Ishikawa (cell line): Measurements from ENCODE around the gene PLAC8.

ENCODE experiments used
- CEBPB ChIP-seq: IDR thresholded peaks from 2 replicates; pipeline ENCODE4 v1.6.1; 2012
- CREB1 ChIP-seq: IDR thresholded peaks from 2 replicates; pipeline ENCODE4 v1.6.1; 2012; ENCODE audit warnings: low read depth
- EGR1 ChIP-seq: IDR thresholded peaks from 2 replicates; pipeline ENCODE4 v1.6.1; 2012
- EP300 ChIP-seq: IDR thresholded peaks from 2 replicates; pipeline ENCODE4 v1.6.1; 2012; ENCODE audit warnings: borderline replicate concordance
- FOXM1 ChIP-seq: IDR thresholded peaks from 2 replicates; pipeline ENCODE4 v1.6.1; 2012; ENCODE audit warnings: low read depth, borderline replicate concordance
- NFIC ChIP-seq: IDR thresholded peaks from 2 replicates; pipeline ENCODE4 v1.6.1; 2012
- RAD21 ChIP-seq: IDR thresholded peaks from 2 replicates; pipeline ENCODE4 v1.6.1; 2012; ENCODE audit warnings: low read depth
- TAF1 ChIP-seq: IDR thresholded peaks from 2 replicates; pipeline ENCODE4 v1.6.1; 2012; ENCODE audit warnings: low read depth, mild to moderate bottlenecking
- TCF12 ChIP-seq: IDR thresholded peaks from 2 replicates; pipeline ENCODE4 v1.6.1; 2012; ENCODE audit warnings: low read depth
- TEAD4 ChIP-seq: IDR thresholded peaks from 2 replicates; pipeline ENCODE4 v1.6.1; 2012
- YY1 ChIP-seq: IDR thresholded peaks from 2 replicates; pipeline ENCODE4 v1.6.1; 2012; ENCODE audit warnings: low read depth
- ZBTB7A ChIP-seq: IDR thresholded peaks from 2 replicates; pipeline ENCODE4 v1.6.1; 2012; ENCODE audit warnings: low read depth
- TF ChIP-seq, protein P1 (sequence below): IDR thresholded peaks from 2 replicates; pipeline ENCODE4 v1.6.1; 2012
- TF ChIP-seq, protein P2 (sequence below): IDR thresholded peaks from 2 replicates; pipeline ENCODE4 v1.6.1; 2012; ENCODE audit warnings: low read depth, mild to moderate bottlenecking
- TF ChIP-seq, protein P3 (sequence below): IDR thresholded peaks from 2 replicates; pipeline ENCODE4 v1.6.1; 2012

Gene PLAC8

DNA sequence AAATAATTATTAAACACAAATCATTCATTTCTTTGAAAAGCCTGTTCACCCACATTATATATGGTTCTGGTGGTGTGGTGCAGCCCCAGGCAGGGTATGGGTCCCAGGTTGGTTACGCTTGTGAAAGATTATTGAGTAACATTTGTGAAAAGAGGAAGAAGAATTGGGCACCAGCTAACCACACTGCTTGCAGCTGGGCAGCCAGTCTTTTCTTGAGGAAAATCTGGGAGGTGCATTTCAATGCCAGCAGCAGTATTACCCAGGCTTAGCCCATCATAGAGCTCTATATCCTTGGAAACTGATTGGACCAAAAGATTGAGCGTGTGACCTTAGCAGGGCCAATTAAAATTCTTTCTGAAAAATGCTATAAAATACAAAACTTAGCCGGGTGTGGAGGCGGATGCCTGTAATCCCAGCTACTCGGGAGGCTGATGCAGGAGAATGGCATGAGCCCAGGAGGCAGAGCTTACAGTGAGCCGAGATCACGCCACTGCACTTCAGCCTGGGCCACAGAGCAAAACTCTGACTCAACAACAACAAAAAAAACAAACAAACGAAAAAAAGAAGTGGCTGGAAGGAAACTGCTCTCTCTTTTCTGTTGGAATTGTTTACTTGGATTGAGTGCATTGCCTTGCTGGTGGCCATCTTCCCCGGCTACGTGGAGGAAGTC, 9.7 kb upstream of the PLAC8 start:
- no peak for TF ChIP-seq RAD21
- TF ChIP-seq EP300, result no peak
- TF ChIP-seq YY1, result no peak
- no peak for TF ChIP-seq CREB1
- TF ChIP-seq, protein P1, sequence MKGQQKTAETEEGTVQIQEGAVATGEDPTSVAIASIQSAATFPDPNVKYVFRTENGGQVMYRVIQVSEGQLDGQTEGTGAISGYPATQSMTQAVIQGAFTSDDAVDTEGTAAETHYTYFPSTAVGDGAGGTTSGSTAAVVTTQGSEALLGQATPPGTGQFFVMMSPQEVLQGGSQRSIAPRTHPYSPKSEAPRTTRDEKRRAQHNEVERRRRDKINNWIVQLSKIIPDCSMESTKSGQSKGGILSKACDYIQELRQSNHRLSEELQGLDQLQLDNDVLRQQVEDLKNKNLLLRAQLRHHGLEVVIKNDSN, result no peak
- TF ChIP-seq NFIC, result no peak
- no peak for TF ChIP-seq TAF1
- TF ChIP-seq CEBPB, result no peak
- TF ChIP-seq, protein P2, sequence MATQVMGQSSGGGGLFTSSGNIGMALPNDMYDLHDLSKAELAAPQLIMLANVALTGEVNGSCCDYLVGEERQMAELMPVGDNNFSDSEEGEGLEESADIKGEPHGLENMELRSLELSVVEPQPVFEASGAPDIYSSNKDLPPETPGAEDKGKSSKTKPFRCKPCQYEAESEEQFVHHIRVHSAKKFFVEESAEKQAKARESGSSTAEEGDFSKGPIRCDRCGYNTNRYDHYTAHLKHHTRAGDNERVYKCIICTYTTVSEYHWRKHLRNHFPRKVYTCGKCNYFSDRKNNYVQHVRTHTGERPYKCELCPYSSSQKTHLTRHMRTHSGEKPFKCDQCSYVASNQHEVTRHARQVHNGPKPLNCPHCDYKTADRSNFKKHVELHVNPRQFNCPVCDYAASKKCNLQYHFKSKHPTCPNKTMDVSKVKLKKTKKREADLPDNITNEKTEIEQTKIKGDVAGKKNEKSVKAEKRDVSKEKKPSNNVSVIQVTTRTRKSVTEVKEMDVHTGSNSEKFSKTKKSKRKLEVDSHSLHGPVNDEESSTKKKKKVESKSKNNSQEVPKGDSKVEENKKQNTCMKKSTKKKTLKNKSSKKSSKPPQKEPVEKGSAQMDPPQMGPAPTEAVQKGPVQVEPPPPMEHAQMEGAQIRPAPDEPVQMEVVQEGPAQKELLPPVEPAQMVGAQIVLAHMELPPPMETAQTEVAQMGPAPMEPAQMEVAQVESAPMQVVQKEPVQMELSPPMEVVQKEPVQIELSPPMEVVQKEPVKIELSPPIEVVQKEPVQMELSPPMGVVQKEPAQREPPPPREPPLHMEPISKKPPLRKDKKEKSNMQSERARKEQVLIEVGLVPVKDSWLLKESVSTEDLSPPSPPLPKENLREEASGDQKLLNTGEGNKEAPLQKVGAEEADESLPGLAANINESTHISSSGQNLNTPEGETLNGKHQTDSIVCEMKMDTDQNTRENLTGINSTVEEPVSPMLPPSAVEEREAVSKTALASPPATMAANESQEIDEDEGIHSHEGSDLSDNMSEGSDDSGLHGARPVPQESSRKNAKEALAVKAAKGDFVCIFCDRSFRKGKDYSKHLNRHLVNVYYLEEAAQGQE, result no peak
- TF ChIP-seq EGR1, result no peak
- TF ChIP-seq, protein P3, sequence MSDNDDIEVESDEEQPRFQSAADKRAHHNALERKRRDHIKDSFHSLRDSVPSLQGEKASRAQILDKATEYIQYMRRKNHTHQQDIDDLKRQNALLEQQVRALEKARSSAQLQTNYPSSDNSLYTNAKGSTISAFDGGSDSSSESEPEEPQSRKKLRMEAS, result no peak
- TF ChIP-seq FOXM1, result no peak
- TF ChIP-seq TEAD4, result no peak
- no peak for TF ChIP-seq ZBTB7A
- no peak for TF ChIP-seq TCF12

DNA sequence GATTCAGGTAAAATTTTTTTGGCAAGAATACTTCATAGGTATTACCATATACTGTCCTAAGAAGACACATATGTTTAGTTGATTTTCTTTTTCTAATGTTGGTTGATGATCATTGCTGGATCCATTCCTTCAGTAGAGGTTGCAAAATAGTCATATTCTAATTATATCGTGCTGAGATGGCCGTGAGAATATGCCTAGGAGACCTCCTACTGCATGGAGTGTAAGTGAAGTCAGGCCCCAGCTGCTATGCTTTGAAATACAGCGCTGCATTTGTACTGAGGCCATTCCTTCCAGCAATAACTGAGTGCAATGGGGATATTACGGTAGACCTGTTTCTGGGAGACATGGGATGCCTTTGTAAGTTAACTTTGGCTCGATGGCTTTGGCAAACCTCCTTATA, 6.7 kb upstream of the PLAC8 start:
- TF ChIP-seq FOXM1 (no peak), TEAD4 (no peak), CREB1 (no peak), YY1 (no peak), TCF12 (no peak), TAF1 (no peak), CEBPB (no peak)
- TF ChIP-seq, protein P2, result no peak

DNA sequence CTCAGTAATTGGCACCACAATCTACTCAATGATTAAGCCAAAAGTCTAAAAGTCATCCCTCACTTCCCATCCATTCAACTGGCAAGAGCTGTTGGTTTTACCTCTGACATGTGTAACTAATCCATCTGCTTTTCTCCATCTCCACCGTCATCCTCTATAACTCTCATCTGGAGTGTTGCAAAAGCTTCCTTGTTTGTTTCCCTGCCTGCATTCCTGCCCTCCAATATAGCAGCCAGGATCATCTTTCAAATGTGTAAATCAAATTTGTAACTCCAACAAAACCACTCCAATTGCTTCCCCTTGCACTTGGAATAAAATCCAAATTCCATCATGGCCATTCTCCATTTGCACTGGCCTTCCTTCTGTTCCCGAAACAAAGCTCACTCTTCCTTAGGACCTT, 4.3 kb upstream of the PLAC8 start:
- no peak for TF ChIP-seq YY1
- TF ChIP-seq TCF12, result no peak
- TF ChIP-seq FOXM1, result no peak
- TF ChIP-seq EGR1, result no peak

DNA sequence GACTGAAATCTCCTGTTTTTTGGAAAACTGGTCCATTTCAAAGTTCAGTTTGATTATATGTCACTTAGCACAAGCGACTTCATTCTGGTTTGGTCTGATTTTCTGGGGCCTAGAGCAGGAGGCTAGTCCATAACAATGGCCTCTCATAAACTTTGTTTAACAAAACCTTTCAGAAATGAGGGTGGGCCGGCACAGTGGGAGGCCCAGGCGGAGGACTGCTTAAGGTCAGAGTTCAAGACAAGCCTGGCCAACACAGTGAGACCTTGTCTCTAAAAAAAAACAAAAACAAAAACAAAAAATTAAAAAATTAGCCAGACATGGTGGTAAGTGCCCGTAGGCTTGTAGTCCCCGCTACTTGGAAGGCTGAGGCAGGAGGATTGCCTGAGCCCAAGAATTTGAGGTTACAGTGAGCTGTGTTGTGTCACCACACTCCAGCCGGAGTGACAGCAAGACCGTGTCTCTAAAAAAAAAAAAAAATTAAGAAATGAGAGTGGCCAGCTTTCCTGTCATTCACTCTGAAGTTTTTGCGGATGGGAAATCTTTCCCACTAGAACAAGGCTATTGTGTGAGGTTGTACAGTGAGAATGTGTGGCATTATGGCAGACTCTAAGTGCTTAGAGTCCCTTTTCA, 1.2 kb upstream of the PLAC8 start:
- no peak for TF ChIP-seq YY1
- no peak for TF ChIP-seq CEBPB

DNA sequence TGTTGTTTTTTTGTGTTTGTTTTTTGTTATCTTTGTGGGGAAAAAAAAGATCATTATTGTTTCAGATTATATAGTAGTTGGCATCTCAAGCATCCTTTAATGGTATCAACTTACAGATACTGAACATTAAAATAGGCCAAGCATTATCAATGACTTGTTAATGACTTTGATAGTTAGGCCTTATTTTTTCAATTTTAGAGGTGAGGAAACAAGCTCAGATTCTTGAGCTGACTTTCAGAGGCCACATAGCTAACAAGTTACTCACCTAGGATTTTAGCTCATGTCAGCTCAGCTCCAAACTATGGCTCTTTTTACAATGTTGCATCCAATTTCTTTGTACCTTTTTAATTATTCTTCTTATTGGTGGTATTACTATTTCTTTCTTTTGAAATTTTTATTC, 471 bp upstream of the PLAC8 start:
- no peak for TF ChIP-seq ZBTB7A
- TF ChIP-seq TAF1, result no peak
- no peak for TF ChIP-seq CREB1
- no peak for TF ChIP-seq YY1
- no peak for TF ChIP-seq TEAD4
- TF ChIP-seq EP300, result no peak
- TF ChIP-seq, protein P3, result no peak
- no peak for TF ChIP-seq RAD21
- TF ChIP-seq FOXM1, result no peak
- no peak for TF ChIP-seq NFIC
- no peak for TF ChIP-seq TCF12
- TF ChIP-seq, protein P2, result no peak
- TF ChIP-seq CEBPB, result no peak
- TF ChIP-seq, protein P1, result no peak
- no peak for TF ChIP-seq EGR1
